Hepatic stellate cell (primary cell): ENCODE results near the gene PSMF1.
"Not testable (repeated sequence)": the region's sequence is repeated elsewhere in the genome, so short reads cannot be mapped to it uniquely, and the experiment has no call there.

ENCODE experiments used
- DNase-seq: peaks from one replicate; pipeline ENCODE4 v3.0.0; 2011; ENCODE audit warnings: low spot score

Gene PSMF1

DNA sequence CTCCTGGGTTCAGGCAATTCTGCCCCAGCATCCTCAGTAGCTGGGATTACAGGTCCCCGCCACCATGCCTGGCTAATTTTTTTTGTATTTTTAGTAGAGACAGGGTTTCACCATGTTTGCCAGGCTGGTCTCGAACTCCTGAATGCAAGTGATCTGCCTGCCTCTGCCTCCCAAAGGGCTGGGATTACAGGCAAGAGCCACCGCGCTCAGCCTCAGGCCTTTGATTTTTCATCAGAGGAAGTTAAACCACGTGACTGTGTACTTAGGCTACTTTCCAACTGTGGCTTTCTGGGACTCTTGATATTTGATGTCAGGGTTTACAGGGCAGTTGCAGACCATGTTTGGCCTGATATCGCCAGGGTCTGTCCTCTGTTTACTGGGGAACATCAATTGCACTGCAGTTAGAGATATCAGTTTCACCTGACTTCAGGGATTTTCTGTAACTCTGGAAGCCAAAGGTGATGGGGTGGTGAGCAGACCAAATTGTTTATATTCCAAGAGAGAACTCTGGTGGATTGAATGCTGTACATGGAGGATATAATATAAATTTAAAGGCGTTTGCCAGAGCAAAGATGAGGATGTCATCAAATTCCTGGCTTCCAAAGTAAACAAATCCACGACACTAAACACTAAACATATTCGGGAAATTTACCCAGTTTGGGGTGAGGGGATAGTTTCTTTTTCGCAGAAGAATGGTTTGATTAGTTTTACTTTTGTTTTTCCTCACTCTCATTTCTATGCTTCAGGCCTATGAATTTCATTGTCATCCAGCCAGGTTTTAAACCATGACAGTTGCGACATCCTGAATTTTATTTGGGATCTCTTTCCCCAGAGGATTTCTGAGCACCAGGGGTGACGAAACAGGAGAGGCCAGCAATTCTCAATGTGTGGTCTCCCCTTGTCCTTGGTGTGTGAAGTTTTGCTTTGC lies 4.2 kb downstream of the PSMF1 start:
- DNase-seq, result peak; percentile 15

GRCh38 chr20:1123666-1124065 lies 5.3 kb downstream of the PSMF1 start:
- DNase-seq, result no peak

GRCh38 chr20:1124421-1124820 lies 6.0 kb downstream of the PSMF1 start:
- no peak for DNase-seq

- DNase-seq, result no peak
Measured at GRCh38 chr20:1125277-1125676, 6.9 kb downstream of the PSMF1 start.

DNA sequence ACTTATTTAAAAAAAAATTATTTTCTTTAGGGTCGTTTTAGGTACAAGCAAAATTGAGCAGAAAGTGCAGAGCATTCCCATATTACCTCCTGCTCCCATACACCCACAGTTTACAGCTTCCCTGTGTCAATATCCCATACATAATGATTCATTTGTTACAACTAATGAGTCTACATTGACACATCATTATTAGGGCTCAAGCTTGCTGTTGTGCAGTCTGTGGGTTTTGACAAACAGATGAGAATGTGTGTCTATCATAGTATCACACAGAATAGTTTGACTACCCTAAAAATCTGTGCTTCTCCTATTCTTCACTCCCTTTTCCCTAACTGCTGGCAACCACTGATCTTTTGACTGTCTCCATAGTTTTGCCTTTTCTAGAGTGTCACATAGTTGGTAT lies 9.4 kb downstream of the PSMF1 start:
- no peak for DNase-seq

DNA sequence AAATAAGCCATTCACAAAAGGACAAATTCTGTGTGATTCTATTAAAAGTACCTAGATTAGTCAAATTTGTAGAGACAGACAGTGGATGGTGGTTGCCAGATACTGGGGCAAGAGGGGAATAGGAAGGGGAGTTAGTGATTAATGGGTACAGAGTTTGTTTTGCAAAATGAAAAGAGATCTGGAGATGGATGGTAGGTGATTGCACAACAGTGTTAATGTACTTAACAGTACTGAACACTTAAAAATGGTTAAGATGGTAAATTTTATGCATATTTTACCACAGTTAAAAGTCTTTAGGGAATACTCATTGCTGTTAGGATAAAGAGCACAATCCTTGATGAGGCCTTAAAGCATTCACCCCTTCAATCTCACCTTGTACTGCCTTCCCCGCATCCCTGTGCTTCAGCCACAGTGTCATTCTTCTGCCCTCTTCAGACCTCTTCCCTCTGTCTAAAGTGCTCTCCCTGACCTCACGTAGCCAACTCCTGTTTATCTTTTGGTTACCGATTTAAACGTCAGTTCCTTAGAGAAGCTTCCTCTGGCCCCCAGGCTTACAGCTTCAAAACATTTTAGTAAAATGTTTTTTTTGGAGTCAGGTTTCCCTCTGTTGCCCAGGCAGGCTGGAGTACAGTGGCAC lies 11.8 kb downstream of the PSMF1 start:
- DNase-seq, result no peak

DNA sequence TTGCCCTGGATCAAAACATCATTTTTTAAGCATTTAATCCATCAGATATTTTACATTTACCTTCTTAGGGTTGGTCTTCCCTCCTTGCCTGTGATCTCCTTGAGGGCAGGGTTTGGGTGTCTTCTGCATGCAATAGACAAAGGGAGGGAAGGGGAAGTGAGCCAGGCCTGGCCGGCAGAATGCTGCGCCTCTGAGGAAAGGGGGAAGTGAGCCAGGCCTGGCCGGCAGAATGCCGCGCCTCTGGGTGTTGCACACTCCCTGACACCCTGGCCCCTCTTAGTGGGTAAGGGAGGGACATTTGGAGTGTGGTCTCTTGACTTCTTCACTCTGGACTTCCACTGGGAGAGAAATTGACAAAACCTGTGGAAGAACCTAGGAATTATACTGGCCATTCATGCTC lies 12.4 kb downstream of the PSMF1 start:
- no peak for DNase-seq

GRCh38 chr20:1131354-1131753 lies 13.0 kb downstream of the PSMF1 start:
- DNase-seq, result no peak

GRCh38 chr20:1134355-1134754 lies 16.0 kb downstream of the PSMF1 start:
- DNase-seq, result no peak

- DNase-seq, result no peak
Measured at GRCh38 chr20:1134836-1135235, 16.4 kb downstream of the PSMF1 start.

DNA sequence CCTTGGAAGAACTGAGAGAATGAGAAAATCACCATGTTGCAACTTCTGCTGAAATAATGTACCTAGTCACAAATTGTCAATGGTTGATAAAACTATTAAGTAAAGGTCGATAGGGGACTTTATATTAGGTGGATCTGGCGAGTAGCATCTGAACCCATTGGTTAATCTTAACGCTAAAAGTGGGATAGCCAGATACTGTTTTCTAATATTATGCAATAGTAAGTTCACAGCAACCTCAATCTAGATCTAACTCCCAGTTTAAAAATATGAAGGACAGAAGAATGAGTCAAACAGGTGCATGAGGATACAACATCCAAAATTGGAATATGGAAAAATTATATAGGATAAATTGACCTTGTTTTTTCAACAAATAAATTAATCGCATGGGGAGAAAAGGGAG lies 18.8 kb downstream of the PSMF1 start:
- no peak for DNase-seq

- no peak for DNase-seq
Measured at GRCh38 chr20:1144401-1145172, 26.2 kb downstream of the PSMF1 start.

DNA sequence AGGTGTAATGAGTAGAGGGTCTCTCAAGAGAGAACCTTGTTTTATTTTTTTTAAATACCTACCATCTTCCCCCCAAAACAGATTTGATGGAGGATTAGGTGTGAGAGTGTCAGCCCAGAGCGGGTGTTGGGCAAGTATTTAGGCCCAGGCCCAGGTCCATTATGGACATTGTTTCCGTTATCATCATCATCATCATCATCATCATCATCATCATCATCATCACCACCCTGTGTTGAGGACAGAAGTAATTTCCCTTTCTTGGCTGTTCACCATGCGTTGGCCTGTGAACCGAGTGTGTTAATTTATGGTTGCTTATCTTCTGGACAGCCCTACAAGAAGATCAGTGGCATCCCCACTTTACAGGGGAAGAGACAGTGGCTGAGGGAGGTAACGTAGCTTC lies 28.6 kb downstream of the PSMF1 start:
- DNase-seq, result no peak

DNA sequence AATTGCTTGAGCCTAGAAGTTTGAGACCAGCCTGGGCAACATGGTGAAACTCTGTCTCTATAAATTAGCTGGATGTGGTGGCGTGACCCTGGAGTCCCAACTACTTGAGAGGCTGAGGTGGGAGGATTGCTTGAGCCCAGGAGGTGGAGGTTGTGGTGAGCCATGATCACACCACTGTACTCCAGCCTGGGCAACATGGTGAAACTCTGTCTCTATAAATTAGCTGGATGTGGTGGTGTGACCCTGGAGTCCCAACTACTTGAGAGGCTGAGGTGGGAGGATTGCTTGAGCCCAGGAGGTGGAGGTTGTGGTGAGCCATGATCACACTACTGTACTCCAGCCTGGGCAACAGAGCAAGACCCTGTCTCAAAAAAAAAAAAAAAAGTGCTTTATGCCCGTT lies 31.4 kb downstream of the PSMF1 start:
- DNase-seq, result not testable (repeated sequence)

DNA sequence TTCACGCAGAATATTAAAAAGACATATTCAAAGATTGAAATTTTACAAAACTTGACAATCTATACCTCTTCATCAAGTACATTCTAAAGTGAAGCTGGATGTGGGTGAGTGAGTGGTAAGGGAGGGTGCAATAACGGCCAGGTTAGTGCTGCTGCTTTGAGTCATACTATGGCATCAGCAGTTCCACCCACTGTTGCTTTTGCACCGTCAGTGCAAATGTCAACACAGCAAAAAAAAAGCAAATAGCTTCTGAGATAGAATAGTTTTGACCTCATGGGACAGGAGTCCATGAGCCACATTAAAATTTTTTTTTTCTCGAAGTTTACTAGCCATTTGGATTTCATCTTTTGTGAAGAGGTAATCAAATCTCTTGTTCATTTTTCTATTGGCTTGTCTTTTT lies 31.8 kb downstream of the PSMF1 start:
- DNase-seq, result no peak

DNA sequence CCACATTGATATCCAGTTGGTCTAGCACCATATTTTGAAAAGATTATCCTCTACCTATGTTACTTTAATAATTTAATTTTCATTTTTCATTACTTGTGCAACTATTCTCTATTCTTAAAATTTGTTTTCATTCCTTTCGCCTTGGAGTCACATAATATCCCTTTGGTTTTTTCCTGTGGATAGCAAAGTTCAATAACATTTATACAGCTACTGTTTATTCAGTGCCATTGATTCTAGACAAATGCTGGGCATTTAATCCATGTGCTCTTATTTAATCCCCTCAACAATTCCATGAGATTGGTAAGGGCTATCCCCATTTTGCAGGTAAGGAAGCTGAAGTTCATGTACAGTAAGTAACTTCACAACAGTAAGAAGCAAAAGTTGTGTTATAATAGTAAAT lies 32.6 kb downstream of the PSMF1 start:
- DNase-seq, result no peak

GRCh38 chr20:1154226-1154625 lies 35.8 kb downstream of the PSMF1 start:
- no peak for DNase-seq

DNA sequence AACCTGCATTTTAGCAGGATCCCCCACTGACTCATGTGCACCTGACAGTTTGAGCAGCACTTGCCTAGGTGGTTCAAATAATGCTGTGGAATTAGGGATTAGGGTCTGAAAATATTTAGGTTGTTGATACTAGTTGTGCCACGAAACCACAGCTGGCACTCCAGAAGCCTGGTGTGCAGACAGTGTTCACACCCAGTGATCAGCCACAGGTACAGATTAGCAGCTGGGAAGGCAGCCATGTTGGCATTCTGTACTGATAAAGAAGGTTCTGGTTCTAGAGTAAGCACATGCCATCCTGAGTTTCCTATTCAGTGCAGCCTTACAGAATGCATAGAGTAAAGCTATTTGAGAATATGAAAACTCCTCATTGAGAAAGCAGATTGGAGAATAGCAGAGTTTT lies 36.3 kb downstream of the PSMF1 start:
- no peak for DNase-seq

GRCh38 chr20:1155342-1155741 lies 36.9 kb downstream of the PSMF1 start:
- DNase-seq, result no peak

- no peak for DNase-seq
Measured at GRCh38 chr20:1160496-1160895, 42.1 kb downstream of the PSMF1 start.

DNA sequence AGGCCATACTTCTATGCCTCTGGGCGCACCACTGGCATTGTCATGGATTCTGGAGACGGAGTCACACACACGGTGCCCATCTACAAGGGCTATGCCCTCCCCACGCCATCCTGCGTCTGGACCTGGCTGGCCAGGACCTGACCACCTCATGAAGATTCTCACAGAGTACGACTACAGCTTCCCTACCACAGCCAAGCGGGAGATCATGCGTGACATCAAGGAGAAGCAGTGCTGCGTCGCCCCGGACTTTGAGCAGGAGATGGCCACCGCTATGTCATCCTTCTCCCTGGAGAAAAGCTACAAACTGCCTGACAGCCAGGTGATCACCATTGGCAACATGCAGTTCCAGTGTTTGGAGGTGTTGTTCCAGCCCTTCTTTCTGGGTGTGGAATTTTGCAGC lies 42.6 kb downstream of the PSMF1 start:
- no peak for DNase-seq

- no peak for DNase-seq
Measured at GRCh38 chr20:1163105-1163504, 44.7 kb downstream of the PSMF1 start.

- no peak for DNase-seq
Measured at GRCh38 chr20:1163653-1164052, 45.3 kb downstream of the PSMF1 start.
